Right lobe of liver (tissue), 6 donors: ENCODE measurements around the gene ALDH1B1. TPM values are rescaled to one million over a fixed set of nuclear protein-coding genes. Genes with fewer than 3 reads are reported as not detected.

Source experiments
- ATAC-seq, 4 donors: fragments of 200-7000 bp; cut with Tn5 transposase; one replicate each; pipeline ENCODE4 v1.9.1; 2020; ENCODE audit warnings: mild to moderate bottlenecking in 4 of 4, moderate library complexity in 4 of 4
- DNase-seq, 3 donors: peaks; one replicate each; pipeline ENCODE4 v3.0.0-alpha.2; 2020
- H3K27ac ChIP-seq, 3 donors: fragments of 200-600 bp; one replicate each; pipeline ENCODE4 v1.8.0; 2022
- H3K27me3 ChIP-seq, 2 donors: fragments of 200-600 bp; one replicate each; pipeline ENCODE4 v1.8.0; 2022
- H3K36me3 ChIP-seq, 4 donors: fragments of 200-600 bp; sonication (generic) in 1 of 4; one replicate each; pipeline versions ENCODE4 v1.5.1 to v1.8.0; 2017 to 2022; ENCODE audit warnings: control low read depth in 1 of 4
- H3K4me1 ChIP-seq, 4 donors: fragments of 200-600 bp; sonication (generic) in 1 of 4; one replicate each; pipeline versions ENCODE4 v1.5.1 to v1.8.0; 2017 to 2022; ENCODE audit warnings: control low read depth in 1 of 4
- H3K4me3 ChIP-seq, 3 donors: fragments of 200-600 bp; one replicate each; pipeline ENCODE4 v1.8.0; 2022
- H3K9me3 ChIP-seq, 4 donors: fragments of 200-600 bp; sonication (generic) in 1 of 4; one replicate each; pipeline versions ENCODE4 v1.5.1 to v1.8.0; 2017 to 2022; ENCODE audit warnings: control low read depth in 1 of 4
- CTCF ChIP-seq, 4 donors: fragments of 200-600 bp in 3 of 4; fragments of 450-650 bp in 1 of 4; IDR thresholded peaks; one replicate each; pipeline versions ENCODE4 v1.5.1 to v1.8.0; 2016 to 2022; ENCODE audit warnings: antibody characterized with exemption in 4 of 4, mild to moderate bottlenecking in 2 of 4
- POLR2A ChIP-seq: fragments of 450-650 bp; IDR thresholded peaks from one replicate; pipeline ENCODE4 v1.6.1; 2017; ENCODE audit warnings: antibody characterized with exemption, mild to moderate bottlenecking
- whole genome bisulfite sequencing: methylation state at CpG from one replicate; pipeline ENCODE4 v1.1.6; 2018; ENCODE audit warnings: low coverage, low lambda C conversion rate; ENCODE audit not compliant: insufficient coverage; ENCODE audit errors: missing lambda C conversion rate; 5-methylcytosine and 5-hydroxymethylcytosine counted together
- intact Hi-C, 2 donors: fragments of 100-400 bp; cut with DNase I; formaldehyde crosslinking; loops; one replicate each; pipeline versions ENCODE4 v1.11.2 to v1.14.1; 2022
- total RNA-seq, 6 experiments: library from RNA; depleted of rRNA in 2 of 6; stranded (reverse); fragments of >200 nt in 2 of 6; fragmentation: NEBNext Ultra II Directional in 3 of 6; extraction: Animal tissue kit (Norgen Biotek cat#: 25700) in 3 of 6; gene quantifications; one replicate each; pipeline versions ENCODE4 v1.1.0 to v1.2.4, GENCODE V29; 2016 to 2023
- donor health status: DM: no; HTN: yes; CAD: no.
- donor health status: DM: no; HTN: no; CAD: no.
- donor health status: DM: no; HTN: no; CAD: no.
- donor health status: DM: no; HTN: yes; CAD: no.
- donor health status: DM: no; HTN: yes; CAD: no.

Gene ALDH1B1
- total RNA-seq, 6 experiments from 2014 or later, result 61.6 to 179 (median 81.8) TPM

GRCh38 chr9:38405785-38406184, 13.3 kb downstream of the ALDH1B1 start:
- TF ChIP-seq POLR2A (no peak), CTCF (IDR thresholded peaks at IDR 0.05) (no peak)
- intact Hi-C loops, result loop anchor here in 1 of 2 donors (5.0 kb wide), 1 partner anchor 43 kb away; no protein-coding TSS in a partner anchor
- Histone ChIP-seq H3K4me3 (no peak overlapping the region), H3K4me1 (peaks cover 0 to 8% (median 0%) of the 10 kb centered on the region in 4 donors), H3K27me3 (no peaks in the 10 kb centered on the region), H3K36me3 (no peaks in the 10 kb centered on the region), H3K9me3 (no peaks in the 10 kb centered on the region), H3K27ac (no peak overlapping the region)
- ATAC-seq (no peak), DNase-seq (peak in 1 of 3 donors; percentile 14)
- 77% methylated on average over 3 of the region's 3 CpGs for WGBS

GRCh38 chr9:38406476-38407186, 14.1 kb downstream of the ALDH1B1 start:
- 86% methylated on average over 7 of the region's 9 CpGs for WGBS

GRCh38 chr9:38408719-38409118, 16.2 kb downstream of the ALDH1B1 start:
- no peaks in the 10 kb centered on the region for H3K4me1 ChIP-seq
- TF ChIP-seq CTCF (IDR thresholded peaks at IDR 0.05) (no peak), POLR2A (no peak)
- H3K9me3 ChIP-seq, result no peaks in the 10 kb centered on the region
- no peaks in the 10 kb centered on the region for H3K27me3 ChIP-seq
- H3K36me3 ChIP-seq, result no peaks in the 10 kb centered on the region
- H3K27ac ChIP-seq, result no peak overlapping the region
- no peak for ATAC-seq
- WGBS, result 44% methylated on average over 4 of the region's 4 CpGs
- no peak for DNase-seq
- intact Hi-C loops, result loop anchor here in 1 of 2 donors (5.0 kb wide), 1 partner anchor 46 kb away; no protein-coding TSS in a partner anchor
- no peak overlapping the region for H3K4me3 ChIP-seq

More at GRCh38 chr9:38406476-38407186, 14.1 kb downstream of the ALDH1B1 start:
- peaks cover 0 to 6% (median 0%) of the 10 kb centered on the region in 4 donors for H3K4me1 ChIP-seq
- DNase-seq (no peak), ATAC-seq (no peak)
- H3K27ac ChIP-seq, result no peak overlapping the region
- TF ChIP-seq CTCF (IDR thresholded peaks at IDR 0.05), result no peak
- TF ChIP-seq POLR2A, result no peak
- intact Hi-C loops, result loop anchor here in 1 of 2 donors (5.0 kb wide), 1 partner anchor 44 kb away; no protein-coding TSS in a partner anchor
- H3K36me3 ChIP-seq, result no peaks in the 10 kb centered on the region
- H3K4me3 ChIP-seq, result no peak overlapping the region
- H3K9me3 ChIP-seq, result no peaks in the 10 kb centered on the region
- no peaks in the 10 kb centered on the region for H3K27me3 ChIP-seq

- DNase-seq (no peak), ATAC-seq (no peak)
- no peaks in the 10 kb centered on the region for H3K27me3 ChIP-seq
- intact Hi-C loops, result no loop called here
- no peaks in the 10 kb centered on the region for H3K9me3 ChIP-seq
- 55% methylated on average over 6 of the region's 6 CpGs for WGBS
- no peaks in the 10 kb centered on the region for H3K4me1 ChIP-seq
- H3K27ac ChIP-seq, result no peak overlapping the region
- no peaks in the 10 kb centered on the region for H3K36me3 ChIP-seq
- H3K4me3 ChIP-seq, result no peak overlapping the region
- no peak for TF ChIP-seq CTCF (IDR thresholded peaks at IDR 0.05)
- no peak for TF ChIP-seq POLR2A
Measured at GRCh38 chr9:38412751-38413150, 20.2 kb downstream of the ALDH1B1 start.
